DOHH2 (cell line): ENCODE results near the gene VEGFC.

Experiments
- H3F3A ChIP-seq: fragments of 200-600 bp; sonication (generic), shearing (Covaris generic); 2 replicates; pipeline ENCODE4 v1.6.0; 2016; ENCODE audit warnings: antibody characterized with exemption, mild to moderate bottlenecking; ENCODE audit not compliant: control insufficient read depth, insufficient read depth
- H3K27ac ChIP-seq: fragments of 200-600 bp; sonication (generic); 2 replicates; pipeline ENCODE4 v1.5.1; 2014; ENCODE audit warnings: low read depth, mild to moderate bottlenecking, low read length, moderate library complexity
- H3K27me3 ChIP-seq: fragments of 200-600 bp; sonication (generic); 2 replicates; pipeline ENCODE4 v1.6.1; 2014; ENCODE audit warnings: mild to moderate bottlenecking, low read length, mixed read lengths; ENCODE audit not compliant: control insufficient read depth
- H3K36me3 ChIP-seq: fragments of 200-600 bp; sonication (generic); 2 replicates; pipeline ENCODE4 v1.6.1; 2014; ENCODE audit warnings: mild to moderate bottlenecking, low read length, moderate library complexity, mixed read lengths; ENCODE audit not compliant: control insufficient read depth
- H3K4me1 ChIP-seq: fragments of 200-600 bp; sonication (generic); 2 replicates; pipeline ENCODE4 v1.6.1; 2014; ENCODE audit warnings: mild to moderate bottlenecking, low read length, mixed read lengths; ENCODE audit not compliant: control insufficient read depth
- H3K4me2 ChIP-seq: fragments of 200-600 bp; sonication (generic); 2 replicates; pipeline ENCODE4 v1.6.0; 2014; ENCODE audit warnings: mild to moderate bottlenecking, low read length, moderate library complexity
- H3K4me3 ChIP-seq: fragments of 200-600 bp; sonication (generic); 2 replicates; pipeline ENCODE4 v1.5.1; 2014; ENCODE audit warnings: mild to moderate bottlenecking, low read length, mixed read lengths
- H3K79me2 ChIP-seq: fragments of 200-600 bp; sonication (generic); 2 replicates; pipeline ENCODE4 v1.6.1; 2014; ENCODE audit warnings: mild to moderate bottlenecking, low read length, mixed read lengths; ENCODE audit not compliant: control insufficient read depth
- H3K9me2 ChIP-seq: fragments of 200-600 bp; sonication (generic); replicated peaks from 2 replicates; pipeline ENCODE4 v1.6.1; 2014; ENCODE audit warnings: mild to moderate bottlenecking, low read length, mixed read lengths; ENCODE audit not compliant: control insufficient read depth
- H3K9me3 ChIP-seq: fragments of 200-600 bp; sonication (generic); 2 replicates; pipeline ENCODE4 v1.6.1; 2014; ENCODE audit warnings: antibody characterized with exemption, low read length, mixed read lengths; ENCODE audit not compliant: control insufficient read depth, insufficient read depth
- H4K20me1 ChIP-seq: fragments of 200-600 bp; sonication (generic); 2 replicates; pipeline ENCODE4 v1.6.0; 2014; ENCODE audit warnings: low read depth, mild to moderate bottlenecking, antibody characterized with exemption, low read length, moderate library complexity; ENCODE audit not compliant: control insufficient read depth, insufficient read depth
- EZH2phosphoT487 ChIP-seq: fragments of 200-600 bp; sonication (generic); IDR thresholded peaks from 2 replicates; pipeline ENCODE4 v1.6.1; 2017; ENCODE audit warnings: borderline replicate concordance, mild to moderate bottlenecking, antibody characterized with exemption, low read length, moderate library complexity, mixed read lengths
- TF ChIP-seq, protein P1 (sequence below): fragments of 200-600 bp; sonication (generic); IDR thresholded peaks from one replicate; pipeline ENCODE4 v1.5.1; 2014; ENCODE audit warnings: antibody characterized with exemption, mild to moderate bottlenecking, low read depth, low read length; ENCODE audit not compliant: poor library complexity, severe bottlenecking

The VEGFC gene

DNA sequence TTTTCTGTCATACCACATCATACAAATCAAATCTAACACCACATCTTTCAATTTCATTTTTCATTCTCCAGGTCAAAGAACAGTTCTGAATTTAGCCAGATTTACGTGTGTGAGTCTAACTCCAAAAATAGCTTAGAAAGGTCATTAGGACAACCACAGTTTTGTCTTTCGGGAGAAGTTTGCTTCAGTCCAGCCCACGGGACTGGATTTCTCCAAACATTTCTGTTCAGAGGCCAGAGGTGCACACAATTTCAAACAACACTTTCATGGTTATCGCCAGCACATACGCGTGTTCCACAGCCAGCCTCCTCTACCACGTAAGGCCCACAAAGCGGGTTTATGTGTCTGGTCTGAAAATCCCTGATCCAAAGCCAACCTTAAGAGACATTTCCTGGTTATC is 65.9 kb downstream of the VEGFC start:
- no peak overlapping the region for H3K4me3 ChIP-seq
- TF ChIP-seq EZH2phosphoT487: no peak
- TF ChIP-seq, protein P1, sequence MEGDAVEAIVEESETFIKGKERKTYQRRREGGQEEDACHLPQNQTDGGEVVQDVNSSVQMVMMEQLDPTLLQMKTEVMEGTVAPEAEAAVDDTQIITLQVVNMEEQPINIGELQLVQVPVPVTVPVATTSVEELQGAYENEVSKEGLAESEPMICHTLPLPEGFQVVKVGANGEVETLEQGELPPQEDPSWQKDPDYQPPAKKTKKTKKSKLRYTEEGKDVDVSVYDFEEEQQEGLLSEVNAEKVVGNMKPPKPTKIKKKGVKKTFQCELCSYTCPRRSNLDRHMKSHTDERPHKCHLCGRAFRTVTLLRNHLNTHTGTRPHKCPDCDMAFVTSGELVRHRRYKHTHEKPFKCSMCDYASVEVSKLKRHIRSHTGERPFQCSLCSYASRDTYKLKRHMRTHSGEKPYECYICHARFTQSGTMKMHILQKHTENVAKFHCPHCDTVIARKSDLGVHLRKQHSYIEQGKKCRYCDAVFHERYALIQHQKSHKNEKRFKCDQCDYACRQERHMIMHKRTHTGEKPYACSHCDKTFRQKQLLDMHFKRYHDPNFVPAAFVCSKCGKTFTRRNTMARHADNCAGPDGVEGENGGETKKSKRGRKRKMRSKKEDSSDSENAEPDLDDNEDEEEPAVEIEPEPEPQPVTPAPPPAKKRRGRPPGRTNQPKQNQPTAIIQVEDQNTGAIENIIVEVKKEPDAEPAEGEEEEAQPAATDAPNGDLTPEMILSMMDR: no peak
- H3K79me2 ChIP-seq: no peaks in the 10 kb centered on the region
- no peak overlapping the region for H3K4me2 ChIP-seq
- no peaks in the 10 kb centered on the region for H3K36me3 ChIP-seq
- H4K20me1 ChIP-seq: no peaks in the 10 kb centered on the region
- no peaks in the 10 kb centered on the region for H3K9me2 ChIP-seq
- no peaks in the 10 kb centered on the region for H3K4me1 ChIP-seq
- no peaks in the 10 kb centered on the region for H3F3A ChIP-seq
- H3K27ac ChIP-seq: no peak overlapping the region
- H3K27me3 ChIP-seq: no peaks in the 10 kb centered on the region
- H3K9me3 ChIP-seq: no peaks in the 10 kb centered on the region

DNA sequence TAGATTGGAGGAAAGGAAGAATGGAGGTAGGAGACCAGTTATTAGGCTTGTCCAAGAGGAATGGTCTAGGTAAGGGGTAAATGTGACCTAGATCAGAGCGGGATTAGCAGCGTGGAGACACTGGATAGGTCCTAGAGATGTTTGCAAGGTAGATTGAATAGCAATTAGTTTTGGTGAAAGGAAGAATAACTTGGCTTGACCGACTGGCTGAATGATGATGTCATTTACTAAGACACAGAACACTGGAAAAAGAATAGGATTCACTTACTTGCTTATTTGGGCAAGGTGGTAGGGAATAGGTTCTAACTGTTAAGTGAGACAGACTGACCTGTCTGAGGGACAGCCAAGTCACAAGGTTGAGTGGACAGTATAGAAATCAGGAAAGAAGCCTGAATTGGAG is 71.3 kb downstream of the VEGFC start:
- H3K79me2 ChIP-seq: no peaks in the 10 kb centered on the region
- H3K4me1 ChIP-seq: no peaks in the 10 kb centered on the region
- no peaks in the 10 kb centered on the region for H3K27me3 ChIP-seq
- no peak overlapping the region for H3K4me3 ChIP-seq
- no peaks in the 10 kb centered on the region for H3K9me2 ChIP-seq
- TF ChIP-seq, protein P1: no peak
- TF ChIP-seq EZH2phosphoT487: no peak
- no peaks in the 10 kb centered on the region for H4K20me1 ChIP-seq
- H3K9me3 ChIP-seq: no peaks in the 10 kb centered on the region
- H3K36me3 ChIP-seq: no peaks in the 10 kb centered on the region
- H3K4me2 ChIP-seq: no peak overlapping the region
- H3F3A ChIP-seq: no peaks in the 10 kb centered on the region
- H3K27ac ChIP-seq: no peak overlapping the region

DNA sequence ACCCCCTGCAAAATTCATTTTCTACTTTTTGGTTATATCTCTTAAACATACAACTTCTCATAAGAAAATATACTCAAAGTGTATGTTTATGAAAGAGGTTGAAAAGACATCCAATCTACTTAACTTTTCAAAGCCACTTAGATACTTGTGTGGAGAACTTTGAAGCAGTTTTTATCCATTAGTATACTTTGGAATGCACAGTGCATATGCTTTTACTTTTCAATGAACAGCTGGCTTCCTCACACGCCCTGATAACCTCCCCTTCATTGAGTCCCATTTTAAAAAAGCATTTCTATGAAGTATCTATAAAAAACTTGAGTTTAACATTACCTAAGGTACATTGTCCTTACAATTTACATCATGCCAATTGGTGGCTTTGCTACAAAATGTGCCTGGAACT is 73.8 kb downstream of the VEGFC start:
- no peak overlapping the region for H3K27ac ChIP-seq
- no peaks in the 10 kb centered on the region for H3K36me3 ChIP-seq
- no peak overlapping the region for H3K4me3 ChIP-seq

More for the DNA sequence above, 73.8 kb downstream of the VEGFC start:
- no peak overlapping the region for H3K4me2 ChIP-seq
- H3F3A ChIP-seq: no peaks in the 10 kb centered on the region
- no peaks in the 10 kb centered on the region for H4K20me1 ChIP-seq
- no peaks in the 10 kb centered on the region for H3K4me1 ChIP-seq
- H3K9me2 ChIP-seq: no peaks in the 10 kb centered on the region
- no peaks in the 10 kb centered on the region for H3K9me3 ChIP-seq
- H3K79me2 ChIP-seq: no peaks in the 10 kb centered on the region
- TF ChIP-seq, protein P1: no peak
- TF ChIP-seq EZH2phosphoT487: no peak
- H3K27me3 ChIP-seq: no peaks in the 10 kb centered on the region
